HG03175 (cell line): ENCODE measurements around the gene CCNQ.
"Not testable (repeated sequence)": the region's sequence is repeated elsewhere in the genome, so short reads cannot be mapped to it uniquely, and the experiment has no call there.

ENCODE experiments used
- ATAC-seq: cut with Tn5 transposase; IDR thresholded peaks from one replicate; pipeline ENCODE4 v1.9.1; 2021; ENCODE audit warnings: mild to moderate bottlenecking, moderate library complexity; ENCODE audit not compliant: unreplicated experiment

CCNQ gene

DNA sequence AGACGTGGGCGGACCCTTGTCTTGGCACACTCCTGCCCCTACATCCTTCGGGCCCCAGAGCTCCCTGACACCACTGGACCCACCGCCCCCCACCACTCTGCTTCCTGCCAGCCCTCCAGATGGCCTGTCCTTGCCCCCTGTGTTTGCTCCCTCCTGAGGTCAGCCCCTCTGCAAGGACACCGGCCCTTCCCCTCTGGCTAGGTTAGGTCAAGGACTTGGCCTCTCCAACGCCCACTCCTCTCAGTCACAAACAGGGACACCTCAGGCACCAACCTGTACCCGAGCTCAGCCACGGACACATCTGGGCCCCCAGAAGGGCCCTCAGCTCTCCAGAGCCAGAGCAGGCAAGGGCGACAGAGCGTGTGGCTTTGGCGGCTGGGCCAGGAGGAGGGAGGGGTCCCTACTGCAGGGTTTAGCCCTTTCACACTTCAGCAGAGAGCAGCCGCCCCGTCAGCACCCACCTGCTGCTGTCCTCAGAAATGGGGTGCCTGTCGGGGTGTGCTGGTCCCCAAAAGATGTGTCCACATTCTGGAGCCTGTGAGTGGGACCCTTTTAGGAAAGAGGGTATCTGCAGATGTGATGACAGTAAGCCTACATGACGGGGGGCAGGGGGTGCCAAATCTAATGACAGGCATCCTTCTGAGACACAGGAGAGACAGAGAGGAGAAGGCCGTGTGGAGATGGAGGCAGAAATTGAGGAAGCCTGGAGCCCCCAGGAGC, 24.5 kb upstream of the CCNQ start:
- no peak for ATAC-seq

GRCh38 chrX:153622661-153623309, 23.8 kb upstream of the CCNQ start:
- no peak for ATAC-seq

- ATAC-seq: no peak
These were observed 23.1 kb upstream of the CCNQ start for GRCh38 chrX:153621949-153622598.

GRCh38 chrX:153620576-153620975, 21.6 kb upstream of the CCNQ start:
- no peak for ATAC-seq

GRCh38 chrX:153614818-153615217, 15.9 kb upstream of the CCNQ start:
- ATAC-seq: no peak

DNA sequence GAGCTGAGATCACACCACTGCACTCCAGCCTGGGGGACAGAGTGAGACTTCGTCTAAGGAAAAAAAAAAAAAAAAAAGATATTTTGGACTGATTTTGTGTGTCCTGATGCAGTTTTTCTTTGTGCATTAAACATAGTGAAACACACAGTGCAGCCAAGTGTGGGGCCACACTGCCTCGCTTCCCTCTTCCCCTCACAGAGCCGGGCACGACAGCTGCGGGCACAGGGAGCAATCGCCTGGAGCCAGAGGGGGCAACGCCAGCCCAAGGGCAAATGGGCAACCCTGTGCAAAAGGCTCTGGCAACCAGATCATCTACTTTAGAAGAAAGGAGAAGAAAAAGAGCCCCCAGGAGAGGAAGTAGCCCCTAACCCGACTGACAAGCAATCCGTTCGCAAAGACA, 13.5 kb upstream of the CCNQ start:
- ATAC-seq: no peak

GRCh38 chrX:153611298-153612095, 12.6 kb upstream of the CCNQ start:
- no peak for ATAC-seq

GRCh38 chrX:153610836-153611213, 11.9 kb upstream of the CCNQ start:
- no peak for ATAC-seq

DNA sequence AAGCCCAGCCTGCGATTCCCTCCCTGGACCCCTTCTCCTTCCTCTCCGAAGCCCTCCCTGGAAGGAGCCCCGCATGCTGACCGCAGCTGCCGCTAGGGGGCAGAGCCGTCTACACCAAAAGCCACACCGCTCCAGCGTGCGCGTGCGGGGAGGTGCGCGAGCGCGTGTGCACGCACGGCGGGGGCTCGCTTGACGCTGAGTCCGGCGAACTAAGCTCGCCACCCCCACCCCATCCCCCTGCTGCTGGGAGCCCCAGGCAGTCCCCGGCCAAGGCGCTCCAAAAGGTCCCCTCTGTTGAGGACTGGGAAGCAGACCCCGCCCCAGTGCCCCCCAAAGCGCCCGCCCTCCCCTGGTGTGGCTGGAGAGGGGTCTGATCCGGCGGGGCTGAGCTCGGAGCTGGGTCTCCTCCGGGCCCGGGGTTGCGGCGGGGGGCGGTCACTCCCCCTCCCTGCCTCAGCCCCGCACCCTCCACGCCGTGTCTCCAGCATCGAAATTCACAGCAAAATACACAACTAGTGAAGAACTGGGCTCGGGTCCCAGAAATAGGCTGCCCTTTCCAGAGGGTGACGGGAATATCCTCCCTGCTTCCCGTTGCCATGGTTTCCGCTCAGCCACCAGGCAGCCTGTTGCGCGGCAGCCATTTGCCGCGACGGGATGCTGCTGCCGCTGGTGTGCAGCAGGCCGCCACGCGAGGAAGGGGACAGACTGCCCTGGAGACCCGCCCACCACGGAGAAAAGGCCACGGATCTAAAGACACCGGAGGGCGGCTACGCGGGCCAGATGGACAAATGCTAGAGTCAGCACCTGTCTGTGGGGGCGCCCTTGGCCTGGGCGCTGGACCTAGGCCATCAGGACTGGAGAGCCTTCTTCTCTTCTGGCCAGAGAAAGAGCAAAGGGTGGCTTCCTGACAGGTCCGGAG, 11.2 kb upstream of the CCNQ start:
- peak; percentile 67 for ATAC-seq

- ATAC-seq: no peak
These were observed 9.9 kb upstream of the CCNQ start for GRCh38 chrX:153608806-153609205.

GRCh38 chrX:153608376-153608775, 9.4 kb upstream of the CCNQ start:
- no peak for ATAC-seq

DNA sequence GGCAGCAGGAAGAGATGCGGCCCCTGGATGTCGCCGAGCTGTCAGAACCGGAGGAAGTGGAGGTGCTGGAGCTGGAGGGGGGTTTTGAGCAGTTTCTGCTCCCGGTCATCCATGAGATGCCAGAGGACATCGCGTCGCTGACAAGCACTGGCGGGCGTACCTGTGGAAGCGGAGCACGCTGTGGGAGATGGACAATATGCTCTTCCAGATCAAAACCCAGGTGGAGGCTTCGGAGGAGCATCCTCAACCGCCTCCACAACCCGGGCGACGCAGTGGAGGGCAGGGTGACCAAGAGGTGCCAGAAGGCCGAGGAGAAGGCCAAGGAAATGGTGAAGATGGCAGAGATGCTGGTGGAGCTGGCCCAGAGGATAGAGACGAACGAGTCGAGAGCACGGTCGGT, 7.6 kb upstream of the CCNQ start:
- no peak for ATAC-seq

DNA sequence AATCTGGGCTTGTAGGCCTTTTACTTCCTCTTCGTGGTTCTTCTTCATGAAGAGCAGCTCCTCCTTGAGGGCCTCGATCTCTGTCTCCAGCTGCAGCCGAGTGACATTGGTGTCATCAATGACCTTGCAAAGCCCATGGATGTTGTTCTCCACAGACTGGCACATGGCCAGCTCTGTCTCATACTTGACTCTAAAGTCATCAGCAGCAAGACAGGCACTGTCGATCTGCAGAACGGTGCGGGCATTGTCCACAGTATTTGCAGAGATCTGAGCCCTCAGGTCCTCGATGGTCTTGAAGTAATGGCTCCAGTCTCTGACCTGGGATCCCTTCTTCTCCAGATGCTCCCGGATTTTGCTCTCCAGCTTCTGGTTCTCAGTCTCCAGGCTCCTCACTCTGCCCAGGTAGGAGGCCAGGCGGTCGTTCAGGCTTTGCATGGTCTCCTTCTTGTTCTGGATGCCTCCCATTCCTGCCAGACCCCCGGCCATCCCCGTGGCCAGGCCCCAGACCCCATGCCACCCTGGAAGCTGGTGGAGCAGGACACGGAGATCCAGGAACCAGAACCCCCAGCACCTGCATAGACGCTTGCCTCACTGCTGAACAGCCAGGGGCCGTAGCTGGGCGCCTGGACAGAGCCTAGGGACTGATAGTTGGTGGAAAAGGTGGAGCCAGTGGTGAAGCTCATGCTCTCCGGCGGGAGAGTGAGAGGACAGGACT, 5.9 kb upstream of the CCNQ start:
- ATAC-seq: not testable (repeated sequence)

DNA sequence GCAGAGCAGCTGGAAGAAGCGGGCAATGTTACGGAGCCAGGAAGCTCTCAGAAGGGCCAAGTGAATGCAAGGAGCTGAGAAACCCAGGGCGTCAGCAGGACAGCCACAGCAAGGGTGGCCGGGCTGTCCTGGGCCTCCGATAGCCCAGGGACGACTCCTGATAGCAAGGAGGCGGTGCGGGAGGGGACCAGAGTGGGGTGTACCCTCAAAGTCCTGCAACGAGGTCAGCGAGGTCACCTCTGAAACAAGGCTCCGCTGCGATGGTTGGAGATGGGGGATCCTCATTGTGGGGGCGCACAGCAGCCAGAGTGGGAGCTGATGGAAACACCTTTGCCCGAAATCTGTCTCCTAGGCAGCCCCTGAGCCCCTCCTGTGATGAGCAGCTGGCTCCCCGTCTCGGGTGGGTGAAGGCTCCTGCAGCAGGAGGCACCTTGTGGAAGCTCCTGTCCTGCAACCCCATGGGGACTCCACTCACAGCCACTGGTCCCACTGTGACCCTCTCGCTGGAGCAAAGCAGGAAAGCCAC, 4.3 kb upstream of the CCNQ start:
- no peak for ATAC-seq

DNA sequence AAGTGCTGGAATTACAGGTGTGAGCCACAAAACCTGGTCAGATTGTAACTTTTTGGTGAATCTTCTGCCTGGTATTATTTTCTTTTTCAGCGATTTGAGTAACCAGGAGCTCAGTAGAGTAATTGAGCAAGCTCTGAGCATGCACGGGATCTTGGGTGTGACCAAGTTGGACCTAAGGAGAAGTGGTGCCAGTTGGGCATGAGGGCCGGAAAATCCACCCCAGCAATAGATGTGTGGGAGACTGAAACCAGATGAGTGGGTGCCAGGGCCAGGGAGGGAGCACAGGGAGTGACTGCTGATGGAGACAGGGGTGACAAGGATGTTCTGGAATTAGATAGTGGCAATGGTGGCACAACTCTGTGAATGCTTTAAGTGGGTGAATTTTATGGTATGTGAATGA, 3.7 kb upstream of the CCNQ start:
- ATAC-seq: no peak

- ATAC-seq: no peak
These were observed 2.7 kb upstream of the CCNQ start for GRCh38 chrX:153601511-153602110.

GRCh38 chrX:153600921-153601320, 2.0 kb upstream of the CCNQ start:
- no peak for ATAC-seq

GRCh38 chrX:153600032-153600373, 1.1 kb upstream of the CCNQ start:
- no peak for ATAC-seq
